Endothelial cell of umbilical vein (primary cell): ENCODE data around the gene TGM3.

Source experiments
- CTCF ChIP-seq, 2 donors: IDR thresholded peaks; 1 replicate in 1 of 2; 2 replicates in 1 of 2; pipeline ENCODE4 v1.5.1; 2011; ENCODE audit warnings: low read length in 2 of 2, mild to moderate bottlenecking in 2 of 2, moderate library complexity in 2 of 2, control low read depth in 1 of 2, inconsistent platforms in 1 of 2, low read depth in 1 of 2; ENCODE audit not compliant: insufficient read depth in 1 of 2; ENCODE audit errors: extremely low read depth in 1 of 2
- EZH2 ChIP-seq: IDR thresholded peaks from 2 replicates; pipeline ENCODE4 v1.6.1; 2012; ENCODE audit warnings: borderline replicate concordance, low read depth, mild to moderate bottlenecking, moderate library complexity, low read length, inconsistent platforms; ENCODE audit not compliant: severe bottlenecking
- JUN ChIP-seq: IDR thresholded peaks from 2 replicates; pipeline ENCODE4 v1.6.1; 2011; ENCODE audit warnings: borderline replicate concordance, low read depth; ENCODE audit not compliant: insufficient read length, insufficient read depth
- MAX ChIP-seq: IDR thresholded peaks from 2 replicates; pipeline ENCODE4 v1.6.1; 2011; ENCODE audit not compliant: insufficient read depth, insufficient read length
- MYC ChIP-seq: IDR thresholded peaks from one replicate; pipeline ENCODE4 v1.6.1; 2011; ENCODE audit warnings: mild to moderate bottlenecking, low read depth, low read length
- POLR2A ChIP-seq: IDR thresholded peaks from 2 replicates; pipeline ENCODE4 v1.6.1; 2012; ENCODE audit warnings: low read depth, mild to moderate bottlenecking, control low read depth, low read length
- POLR2AphosphoS5 ChIP-seq: IDR thresholded peaks from 2 replicates; pipeline ENCODE4 v1.6.1; 2012; ENCODE audit warnings: low read depth, mild to moderate bottlenecking, control low read depth, low read length, moderate library complexity; ENCODE audit not compliant: insufficient read depth

- TF ChIP-seq POLR2AphosphoS5 = no peak
- no peak for TF ChIP-seq MYC
- TF ChIP-seq POLR2A = no peak
- no peak for TF ChIP-seq CTCF (IDR thresholded peaks at IDR 0.05; ENCODE audit: extremely low read depth in 1 of 2, insufficient read depth in 1 of 2, low read depth in 1 of 2, low read length in 2 of 2)
- TF ChIP-seq EZH2 = no peak
- TF ChIP-seq JUN = no peak
- no peak for TF ChIP-seq MAX
Observed at GRCh38 chr20:2305479-2305878, 9.7 kb downstream of the TGM3 start.
